ENCODE measurements around the gene HNRNPM.
A peak's percentile ranks its signal among the peaks of the same experiment; 100 is the strongest.
"Not testable (repeated sequence)": the region's sequence is repeated elsewhere in the genome, so short reads cannot be mapped to it uniquely, and the experiment has no call there.

The HNRNPM gene

DNA sequence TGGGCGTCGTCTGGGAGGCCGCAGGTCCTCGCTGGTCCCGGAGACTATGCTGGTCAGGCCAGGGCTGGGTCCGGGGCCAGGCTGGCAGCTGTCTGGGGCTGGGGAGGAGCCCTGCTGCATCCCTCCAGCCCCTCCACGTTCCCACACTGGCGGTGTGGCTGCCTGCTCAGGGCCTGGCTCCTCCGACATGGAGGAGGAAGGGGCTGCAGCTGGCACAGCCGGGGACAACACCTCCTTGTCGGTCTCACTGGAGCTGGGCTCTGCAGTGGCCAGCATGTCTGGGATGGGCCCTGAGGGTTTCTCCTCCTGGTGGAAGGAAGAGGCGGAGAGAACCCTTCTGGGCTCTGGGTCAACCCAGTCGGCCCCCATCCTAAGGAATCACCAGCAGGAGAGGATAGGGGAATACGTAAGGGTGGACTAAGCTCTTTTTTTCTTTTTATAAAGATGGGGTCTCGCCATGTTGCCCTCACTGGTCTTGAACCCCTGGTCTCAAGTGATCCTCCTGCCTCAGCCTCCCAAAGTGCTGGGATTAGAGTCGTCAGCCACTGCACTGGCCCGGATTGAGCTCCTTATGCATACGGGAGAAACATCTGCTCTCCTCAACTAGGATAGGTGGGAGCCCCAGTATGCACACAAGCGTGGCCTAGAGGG is 68.4 kb downstream of the HNRNPM start:
- no peak for DNase-seq (ENCODE audit: low read depth, low spot score)

DNA sequence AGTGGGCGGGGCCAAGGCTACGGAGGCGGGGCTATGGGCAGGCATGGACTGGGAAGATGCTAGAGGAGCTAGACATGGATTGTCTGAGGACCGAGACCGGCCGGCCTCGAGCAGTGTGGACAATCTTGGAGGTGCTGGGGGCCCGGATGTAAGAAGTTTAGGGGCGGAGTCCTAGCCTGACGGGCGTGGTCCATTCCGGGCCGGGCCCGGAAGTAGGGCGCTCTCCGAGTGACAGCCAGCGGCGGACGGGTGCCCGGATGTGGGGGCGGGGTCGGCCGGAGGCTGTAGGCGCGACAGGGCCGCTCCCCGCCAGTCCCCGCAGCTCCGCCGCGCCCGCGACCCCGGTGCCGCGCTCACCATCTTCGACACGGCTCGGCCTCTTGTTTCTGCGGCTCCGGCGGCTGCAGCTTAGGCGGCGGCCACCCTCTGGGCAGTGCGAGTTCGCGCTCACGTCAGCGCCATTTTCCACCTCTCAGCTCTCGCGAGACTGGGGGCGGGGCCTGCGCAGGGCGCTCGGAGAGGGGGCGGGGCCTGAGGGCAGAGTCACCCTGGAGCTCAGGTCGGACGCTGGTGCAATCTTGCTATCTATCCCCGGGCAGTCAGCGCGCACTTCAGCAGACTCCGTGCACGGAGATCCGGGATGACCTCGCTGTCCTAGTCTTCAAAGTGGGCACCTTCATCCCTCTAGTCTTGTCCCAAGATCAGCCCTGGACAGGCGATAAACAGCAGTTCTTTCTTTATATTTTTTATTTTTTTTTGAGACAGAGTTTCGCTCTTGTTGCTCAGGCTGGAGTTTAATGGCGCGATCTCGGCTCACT is 69.1 kb downstream of the HNRNPM start, which contains the start of gene ZNF414:
ZNF414 (minus strand) TSS at position 481 of the 818 bp plus-strand sequence; CDS start at position 360, 121 bp downstream.
- peak; percentile 97 for DNase-seq (ENCODE audit: low read depth, low spot score)

DNA sequence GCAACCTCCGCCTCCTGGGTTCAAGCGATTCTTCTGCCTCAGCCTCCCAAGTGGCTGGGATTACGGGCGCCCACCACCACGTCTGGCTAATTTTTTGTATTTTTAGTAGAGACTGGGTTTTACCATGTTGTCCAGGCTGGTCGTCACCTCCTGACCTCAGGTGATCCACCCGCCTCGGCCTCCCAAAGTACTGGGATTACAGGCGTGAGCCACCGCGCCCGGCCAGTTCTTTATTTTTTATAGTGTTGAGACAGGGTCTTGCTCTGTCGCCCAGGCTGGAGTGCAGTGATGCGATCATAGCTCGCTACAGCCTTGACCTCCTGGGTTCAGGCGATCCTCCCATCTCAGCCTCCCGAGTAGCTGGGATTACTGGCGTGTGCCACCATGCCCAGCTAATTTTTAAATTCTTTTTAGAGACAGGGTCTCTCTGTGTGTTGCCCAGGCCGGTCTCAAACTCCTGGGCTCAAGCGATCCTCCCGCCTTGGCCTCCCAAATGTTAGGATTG is 69.8 kb downstream of the HNRNPM start:
- DNase-seq (ENCODE audit: low read depth, low spot score), result not testable (repeated sequence)

DNA sequence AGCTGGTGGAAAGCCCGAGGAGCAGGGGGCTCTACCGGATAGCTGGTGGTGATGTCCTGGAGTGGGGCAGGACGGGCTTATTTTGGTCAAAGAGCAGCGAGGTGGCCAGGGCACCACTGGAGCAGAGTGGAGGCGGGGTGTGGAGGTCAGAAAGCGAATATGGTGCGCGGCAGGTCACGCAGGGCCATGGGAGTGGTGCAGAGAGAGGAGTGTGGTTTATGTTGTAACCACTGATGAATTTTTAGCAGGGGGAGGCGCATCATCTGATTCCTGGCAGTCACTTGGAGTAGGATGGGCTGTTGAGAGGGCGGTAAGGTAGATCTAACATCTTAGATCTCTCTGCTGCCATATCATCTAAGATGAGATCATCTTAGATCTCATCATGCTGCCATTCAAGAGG is 70.5 kb downstream of the HNRNPM start:
- DNase-seq (ENCODE audit: low read depth, low spot score), result no peak

DNA sequence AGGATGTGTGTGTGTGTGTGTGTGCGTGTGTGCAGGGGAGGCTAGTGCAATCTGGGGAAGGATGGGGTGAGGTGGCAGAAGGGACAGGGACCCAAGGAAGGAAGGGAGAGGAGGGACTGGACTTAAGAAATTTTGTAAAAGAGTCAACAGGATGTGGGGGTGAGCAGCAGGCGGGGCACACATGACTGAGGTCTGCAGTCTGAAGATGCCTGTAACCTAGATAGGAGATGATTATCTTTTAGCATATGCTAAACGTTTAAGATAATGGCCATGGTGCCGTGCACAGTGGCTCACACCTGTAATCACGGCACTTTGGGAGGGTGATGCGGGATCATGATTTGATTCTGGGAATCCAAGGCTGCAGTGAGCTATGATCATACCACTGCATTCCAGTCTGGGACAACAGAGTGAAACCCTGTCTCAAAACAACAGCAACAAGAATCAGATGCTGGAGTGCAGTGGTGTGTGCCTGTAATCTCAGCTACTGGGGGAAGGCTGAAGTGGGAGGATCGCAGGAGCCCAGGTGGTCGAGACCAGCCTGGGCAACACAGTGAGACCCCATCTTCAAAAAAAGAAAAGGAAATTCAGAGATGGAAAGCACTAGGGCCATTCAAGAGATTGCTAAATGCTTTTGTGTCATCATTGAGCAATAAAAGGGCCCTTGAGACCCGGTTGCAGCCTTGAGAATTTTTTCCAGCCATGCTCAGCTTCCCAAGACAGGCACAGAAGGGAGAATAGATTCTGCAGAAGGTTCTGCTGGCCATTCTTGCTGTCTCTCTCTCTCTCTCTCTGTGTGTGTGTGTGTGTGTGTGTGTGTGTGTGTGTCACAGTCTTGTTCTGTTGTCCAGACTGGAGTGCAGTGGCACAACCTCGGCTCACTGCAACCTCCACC is 73.0 kb downstream of the HNRNPM start:
- no peak for DNase-seq (ENCODE audit: low read depth, low spot score)

DNA sequence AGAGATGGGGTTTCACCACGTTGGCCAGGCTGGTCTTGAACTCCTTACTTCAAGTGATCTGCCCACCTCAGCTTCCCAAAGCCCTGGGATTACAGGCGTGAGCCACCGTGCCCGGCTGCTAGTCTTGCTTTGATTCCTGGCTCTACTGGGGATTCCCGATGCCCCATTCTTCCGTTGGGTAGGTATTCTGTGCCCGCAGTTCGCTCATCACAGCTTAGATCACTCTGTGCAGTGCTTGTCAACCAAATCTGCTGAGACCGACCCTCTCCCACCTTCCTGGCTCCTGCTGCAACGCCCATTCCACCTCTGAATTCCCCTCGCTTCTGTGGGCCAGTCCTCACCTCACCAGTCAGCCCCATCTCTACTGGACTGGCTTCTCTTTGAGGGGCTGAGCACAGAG is 73.8 kb downstream of the HNRNPM start:
- DNase-seq (ENCODE audit: low read depth, low spot score), result no peak

DNA sequence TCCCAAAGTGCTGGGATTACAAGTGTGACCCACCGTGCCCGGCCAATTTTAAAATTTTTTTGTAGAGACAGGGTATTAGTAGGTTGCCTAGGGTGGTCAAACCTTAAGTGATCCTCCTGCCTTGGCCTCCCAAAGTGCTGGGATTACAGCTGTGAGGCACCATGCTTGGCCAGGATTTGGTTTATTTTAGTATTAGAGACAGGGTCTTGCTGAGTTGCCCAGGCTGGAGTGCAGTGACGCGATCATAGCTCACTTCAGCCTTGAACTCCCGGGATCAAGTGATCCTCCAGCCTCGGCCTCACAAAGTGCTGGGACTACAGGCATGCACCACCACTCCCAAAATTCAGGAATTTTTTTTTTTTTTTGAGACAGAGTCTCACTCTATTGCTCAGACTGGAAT is 74.6 kb downstream of the HNRNPM start:
- DNase-seq (ENCODE audit: low read depth, low spot score), result no peak

DNA sequence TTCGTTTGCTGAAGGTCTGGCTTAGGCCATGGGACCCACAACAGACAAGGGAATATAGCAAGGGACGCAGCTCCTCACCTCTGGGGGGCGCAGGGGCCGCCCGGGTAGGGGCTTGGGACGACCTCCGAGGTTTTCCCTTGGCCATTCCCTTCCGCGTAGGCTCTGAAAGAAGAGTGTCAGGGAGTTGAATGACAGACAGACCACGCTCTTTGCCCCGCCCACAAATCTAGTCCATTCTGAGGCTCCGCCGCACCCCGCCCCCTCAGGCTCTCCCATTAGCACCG is 80.6 kb downstream of the HNRNPM start:
- DNase-seq (ENCODE audit: low read depth, low spot score), result no peak

DNA sequence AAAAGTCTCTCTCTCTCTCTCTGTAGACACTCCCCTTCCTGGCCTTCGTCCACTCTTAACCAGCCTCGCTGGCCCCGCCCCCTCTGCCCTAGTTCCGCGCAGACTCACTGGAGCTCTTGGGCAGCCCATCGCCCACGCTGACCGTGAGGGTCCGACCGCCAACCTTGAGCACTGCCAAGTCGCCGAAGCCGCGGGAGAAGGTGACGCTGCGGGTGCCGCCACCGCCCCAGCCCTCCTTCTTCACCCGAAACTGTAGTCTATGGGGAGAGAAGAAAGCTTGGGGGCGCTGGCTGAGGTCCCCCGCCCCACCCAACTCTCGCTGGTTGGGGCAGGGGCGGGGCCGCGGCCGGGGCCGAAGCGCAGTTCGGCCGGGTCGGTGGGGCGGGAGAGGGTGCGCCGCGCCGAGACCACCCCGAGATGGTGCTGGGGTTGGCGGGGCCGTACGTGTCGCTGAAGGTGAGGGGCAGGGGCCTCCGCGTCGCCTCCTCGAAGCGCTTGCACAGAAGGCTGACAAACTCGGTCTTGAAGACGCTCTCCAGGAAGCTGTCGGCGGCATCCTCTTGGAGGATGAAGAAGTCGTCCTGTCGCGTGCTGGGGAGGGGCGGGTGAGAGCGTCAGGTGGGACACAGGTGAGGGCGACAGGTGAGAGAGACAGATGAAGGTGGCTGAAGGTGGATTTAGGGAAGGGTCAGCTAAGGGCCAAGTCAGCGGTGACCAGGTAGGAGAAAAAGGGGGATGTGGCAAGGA is 81.7 kb downstream of the HNRNPM start:
- no peak for DNase-seq (ENCODE audit: low read depth, low spot score)

DNA sequence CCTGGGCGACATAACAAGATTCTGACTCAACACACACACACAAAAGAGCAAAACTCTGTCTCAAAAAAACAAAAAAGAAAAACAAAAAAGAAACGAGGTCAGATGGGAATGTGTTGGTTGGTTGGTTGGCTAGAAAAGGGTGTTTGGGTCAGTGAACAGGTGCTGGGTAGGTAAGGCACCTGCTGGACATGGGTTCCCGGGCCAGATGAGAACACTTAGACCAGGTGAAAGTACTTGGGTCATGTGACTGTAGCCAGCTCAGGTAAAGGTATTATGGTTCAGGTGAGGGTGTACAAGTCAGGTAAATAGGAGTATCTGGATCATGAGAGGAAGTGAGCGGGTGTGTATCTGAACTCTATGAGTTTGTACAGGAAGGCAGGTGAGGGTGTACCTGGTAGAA is 83.7 kb downstream of the HNRNPM start:
- DNase-seq (ENCODE audit: low read depth, low spot score), result no peak

DNA sequence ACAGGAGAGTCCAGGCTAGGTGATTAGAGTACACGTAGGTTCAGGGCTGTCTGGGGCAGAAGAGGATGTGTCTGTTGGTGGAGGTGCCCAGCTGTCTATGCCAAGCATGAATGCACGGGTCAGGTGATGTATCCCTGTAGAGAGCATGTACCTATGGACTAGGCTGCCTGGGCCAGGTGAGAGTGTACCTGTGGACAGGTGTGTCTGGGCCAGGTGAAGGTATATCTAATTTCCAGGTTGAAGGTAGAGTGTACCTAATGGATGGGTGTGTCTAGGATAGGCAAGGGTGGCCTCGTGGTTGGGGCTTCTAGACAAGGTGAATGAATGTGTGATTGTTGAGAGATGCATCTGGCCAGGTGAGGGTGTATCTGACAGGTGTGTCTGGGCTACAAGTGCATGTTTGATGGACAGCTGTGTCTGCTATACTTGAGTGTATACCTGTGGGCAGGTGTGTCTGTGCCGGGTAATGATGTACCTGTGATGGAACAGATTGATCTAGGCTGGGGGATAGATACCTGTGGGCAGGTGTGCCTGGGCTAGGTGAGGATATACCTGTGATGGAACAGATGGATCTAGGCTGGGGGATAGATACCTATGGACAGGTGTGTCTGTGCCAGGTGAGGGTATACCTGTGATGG is 84.7 kb downstream of the HNRNPM start:
- no peak for DNase-seq (ENCODE audit: low read depth, low spot score)

DNA sequence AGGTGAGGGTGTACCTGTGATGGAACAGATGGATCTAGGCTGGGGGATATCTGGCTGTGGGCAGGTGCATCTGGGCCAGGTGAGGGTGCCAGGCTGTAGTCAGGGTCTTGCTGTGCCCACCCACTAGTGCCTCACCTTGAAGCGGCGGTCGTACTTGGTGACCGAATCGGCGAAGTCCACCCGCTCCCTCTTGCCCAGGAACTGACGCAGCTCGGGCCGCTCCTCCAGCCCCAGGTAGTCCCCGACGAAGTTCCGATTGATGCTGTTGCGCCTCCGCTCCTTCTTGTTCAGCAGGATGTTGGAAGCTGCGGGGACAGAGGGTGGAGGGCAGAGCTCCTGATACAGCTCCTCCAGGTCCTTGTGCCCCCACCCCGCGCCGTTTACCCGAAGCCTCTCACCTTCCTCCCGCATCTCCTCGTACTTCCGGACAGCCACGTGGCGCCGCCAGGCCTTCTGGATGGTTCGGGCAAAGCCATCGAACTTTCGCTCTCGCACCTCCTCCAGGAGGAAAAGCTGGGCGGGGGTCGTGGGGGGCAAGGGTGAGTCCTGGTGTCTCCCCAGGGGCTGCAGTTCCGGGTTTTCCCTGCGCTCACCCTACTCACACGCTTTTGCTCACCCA is 85.4 kb downstream of the HNRNPM start:
- DNase-seq (ENCODE audit: low read depth, low spot score), result no peak

DNA sequence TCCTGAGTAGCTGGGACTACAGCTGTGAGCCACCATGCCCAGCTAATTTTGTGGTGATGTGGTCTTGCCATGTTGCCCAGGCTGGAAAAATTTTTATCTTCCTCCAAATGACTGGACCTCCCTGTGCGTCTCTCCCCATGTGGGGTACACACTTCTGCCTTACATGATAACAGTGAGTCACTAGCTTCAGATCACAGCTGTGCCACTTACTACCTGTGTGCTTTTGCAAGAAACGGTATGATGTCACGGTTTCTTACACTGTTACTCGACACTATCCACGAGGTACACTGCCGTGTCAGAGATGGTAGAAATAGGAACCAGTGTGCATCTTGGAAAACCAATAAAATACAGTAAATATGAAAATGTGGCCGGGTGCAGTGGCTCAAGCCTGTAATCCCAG is 86.7 kb downstream of the HNRNPM start:
- DNase-seq (ENCODE audit: low read depth, low spot score), result no peak

DNA sequence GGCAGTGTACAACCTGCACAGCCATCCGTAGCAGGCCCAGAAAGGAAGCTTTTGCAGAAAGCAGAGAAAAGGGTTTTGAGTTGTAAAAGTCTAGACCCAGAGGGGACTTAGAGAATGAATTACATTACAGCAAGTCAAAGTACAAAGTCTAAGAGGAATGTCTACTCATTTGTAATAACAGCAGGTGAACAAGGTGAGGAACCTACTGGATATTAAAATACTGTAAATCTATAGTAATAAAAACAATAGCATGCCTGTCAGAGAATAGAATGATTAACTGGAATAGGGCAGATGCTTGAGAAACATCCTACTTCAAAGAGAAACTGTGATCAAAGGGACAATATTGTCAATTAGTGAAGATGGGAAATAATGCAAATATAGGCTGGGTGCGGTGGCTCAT is 87.5 kb downstream of the HNRNPM start:
- no peak for DNase-seq (ENCODE audit: low read depth, low spot score)

DNA sequence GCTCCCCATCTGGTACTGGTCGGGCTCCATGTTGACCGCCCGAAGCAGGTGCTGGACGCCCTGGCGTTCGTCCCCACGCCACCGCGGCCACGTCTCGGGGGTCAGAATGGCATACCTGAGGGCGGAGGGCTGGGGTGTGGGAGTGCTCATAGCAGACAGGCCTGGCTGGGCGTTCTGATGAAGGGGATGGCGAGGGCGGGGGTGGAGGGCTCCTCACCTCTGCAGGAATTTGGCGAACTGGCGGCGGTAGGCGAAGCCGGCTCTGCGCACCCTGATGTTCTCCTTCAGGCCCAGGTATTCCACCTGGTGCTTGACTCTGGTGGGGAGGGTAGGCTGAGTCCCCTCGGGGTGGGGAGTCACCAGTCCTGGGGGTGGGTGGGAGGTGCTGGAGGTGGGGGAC is 91.5 kb downstream of the HNRNPM start:
- DNase-seq (ENCODE audit: low read depth, low spot score), result no peak

DNA sequence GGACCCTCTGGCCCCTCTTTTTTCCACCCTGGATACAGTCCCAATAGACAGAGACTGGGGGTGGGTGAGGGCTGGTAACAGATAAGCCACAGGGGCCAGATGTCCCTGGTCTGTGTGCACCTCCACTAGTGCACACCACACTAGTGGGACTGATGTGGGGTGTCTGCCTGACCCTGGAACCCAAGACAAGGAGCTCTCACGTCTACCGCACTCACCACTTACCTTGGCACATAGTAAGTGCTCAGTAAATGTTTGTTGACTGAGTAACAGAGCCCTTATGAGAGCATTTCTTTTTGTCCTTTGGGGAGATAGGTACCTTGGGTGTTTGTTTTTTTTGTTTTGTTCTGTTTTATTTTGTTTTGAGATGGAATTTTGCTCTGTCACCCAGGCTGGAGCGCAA is 92.3 kb downstream of the HNRNPM start:
- no peak for DNase-seq (ENCODE audit: low read depth, low spot score)
